GM18507 (cell line): ENCODE measurements around the gene ERCC1.

Experiments
- DNase-seq: peaks from one replicate; pipeline ENCODE4 v3.0.0; 2011; ENCODE audit warnings: low read depth; ENCODE audit not compliant: insufficient read length; ENCODE audit errors: extremely low spot score
- FAIRE-seq: peaks from 2 replicates; lab custom pipeline; 2011; peaks lifted over from hg19 to GRCh38; lab: Jason Lieb, UNC

ERCC1 gene

DNA sequence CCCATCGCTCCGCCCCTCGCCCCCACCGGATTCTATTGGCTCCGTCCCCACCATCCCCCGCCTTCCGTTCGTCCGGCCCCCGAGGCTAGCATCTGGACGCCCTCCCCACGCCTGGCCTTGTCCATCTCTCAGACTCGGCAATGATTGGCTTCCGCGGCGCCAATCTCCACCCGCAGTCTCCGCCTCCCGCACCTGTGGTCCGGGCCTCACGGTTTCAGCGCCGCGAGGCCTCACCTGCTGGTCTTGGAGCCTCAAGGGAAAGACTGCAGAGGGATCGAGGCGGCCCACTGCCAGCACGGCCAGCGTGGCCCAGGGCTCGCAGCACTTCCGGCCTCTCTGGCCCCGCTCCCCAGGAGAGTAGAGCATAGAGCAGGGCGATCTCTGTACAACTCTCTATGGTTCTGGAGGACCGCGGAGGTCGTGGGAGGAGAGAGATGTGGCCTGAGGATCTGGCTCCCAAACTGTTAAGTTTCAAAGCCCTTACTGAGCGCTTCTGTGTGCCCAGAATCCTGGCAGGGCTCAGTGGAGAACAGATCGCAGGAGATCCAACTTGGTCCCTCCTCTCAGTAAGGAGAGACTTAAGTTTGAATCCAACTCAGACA is at the start of gene ERCC1:
TSS of gene ERCC1 (minus strand) at position 329 of the 602 bp plus-strand sequence. CDS start 543 bp downstream, outside the sequence.
- FAIRE-seq, result peak; percentile 95
- peak; percentile 94 for DNase-seq

- DNase-seq, result no peak
These were observed 49.6 kb upstream of the ERCC1 start for GRCh38 chr19:45473367-45473681.

DNA sequence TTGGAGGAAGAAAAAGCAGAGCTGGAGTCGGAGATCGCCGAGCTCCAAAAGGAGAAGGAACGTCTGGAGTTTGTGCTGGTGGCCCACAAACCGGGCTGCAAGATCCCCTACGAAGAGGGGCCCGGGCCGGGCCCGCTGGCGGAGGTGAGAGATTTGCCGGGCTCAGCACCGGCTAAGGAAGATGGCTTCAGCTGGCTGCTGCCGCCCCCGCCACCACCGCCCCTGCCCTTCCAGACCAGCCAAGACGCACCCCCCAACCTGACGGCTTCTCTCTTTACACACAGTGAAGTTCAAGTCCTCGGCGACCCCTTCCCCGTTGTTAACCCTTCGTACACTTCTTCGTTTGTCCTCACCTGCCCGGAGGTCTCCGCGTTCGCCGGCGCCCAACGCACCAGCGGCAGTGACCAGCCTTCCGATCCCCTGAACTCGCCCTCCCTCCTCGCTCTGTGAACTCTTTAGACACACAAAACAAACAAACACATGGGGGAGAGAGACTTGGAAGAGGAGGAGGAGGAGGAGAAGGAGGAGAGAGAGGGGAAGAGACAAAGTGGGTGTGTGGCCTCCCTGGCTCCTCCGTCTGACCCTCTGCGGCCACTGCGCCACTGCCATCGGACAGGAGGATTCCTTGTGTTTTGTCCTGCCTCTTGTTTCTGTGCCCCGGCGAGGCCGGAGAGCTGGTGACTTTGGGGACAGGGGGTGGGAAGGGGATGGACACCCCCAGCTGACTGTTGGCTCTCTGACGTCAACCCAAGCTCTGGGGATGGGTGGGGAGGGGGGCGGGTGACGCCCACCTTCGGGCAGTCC is 49.0 kb upstream of the ERCC1 start:
- FAIRE-seq (no peak), DNase-seq (no peak)

More at GRCh38 chr19:45473367-45473681, 49.6 kb upstream of the ERCC1 start:
- FAIRE-seq, result no peak

DNA sequence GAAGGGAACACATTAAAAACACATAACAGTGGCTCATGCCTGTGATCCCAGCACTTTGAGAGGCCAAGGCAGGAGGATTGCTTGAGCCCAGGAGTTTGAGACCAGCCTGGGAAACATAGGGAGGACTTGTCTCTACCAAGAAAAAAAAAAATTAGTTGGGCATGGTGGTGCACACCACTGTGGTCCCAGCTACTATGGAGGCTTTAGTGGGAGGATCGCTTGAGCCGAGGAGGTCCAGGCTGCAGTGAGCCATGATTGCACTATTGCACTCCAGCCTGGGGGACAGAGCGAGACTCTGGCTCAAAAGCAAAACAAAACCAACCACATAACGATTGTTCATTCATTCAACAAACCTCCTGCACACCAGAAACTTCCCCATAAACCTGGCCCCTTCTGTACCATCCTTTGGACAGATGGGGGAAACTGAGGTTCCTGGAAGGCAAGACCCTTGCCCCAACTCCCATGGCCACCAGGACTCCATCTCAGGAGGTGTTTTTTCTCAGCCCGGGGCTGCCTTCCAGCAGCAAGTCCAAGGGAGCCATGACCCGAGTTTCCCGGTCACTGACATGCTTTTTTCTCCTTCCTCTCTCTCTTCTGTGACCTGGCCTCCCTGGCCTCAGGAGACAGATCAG is 48.3 kb upstream of the ERCC1 start:
- DNase-seq (no peak), FAIRE-seq (no peak)

DNA sequence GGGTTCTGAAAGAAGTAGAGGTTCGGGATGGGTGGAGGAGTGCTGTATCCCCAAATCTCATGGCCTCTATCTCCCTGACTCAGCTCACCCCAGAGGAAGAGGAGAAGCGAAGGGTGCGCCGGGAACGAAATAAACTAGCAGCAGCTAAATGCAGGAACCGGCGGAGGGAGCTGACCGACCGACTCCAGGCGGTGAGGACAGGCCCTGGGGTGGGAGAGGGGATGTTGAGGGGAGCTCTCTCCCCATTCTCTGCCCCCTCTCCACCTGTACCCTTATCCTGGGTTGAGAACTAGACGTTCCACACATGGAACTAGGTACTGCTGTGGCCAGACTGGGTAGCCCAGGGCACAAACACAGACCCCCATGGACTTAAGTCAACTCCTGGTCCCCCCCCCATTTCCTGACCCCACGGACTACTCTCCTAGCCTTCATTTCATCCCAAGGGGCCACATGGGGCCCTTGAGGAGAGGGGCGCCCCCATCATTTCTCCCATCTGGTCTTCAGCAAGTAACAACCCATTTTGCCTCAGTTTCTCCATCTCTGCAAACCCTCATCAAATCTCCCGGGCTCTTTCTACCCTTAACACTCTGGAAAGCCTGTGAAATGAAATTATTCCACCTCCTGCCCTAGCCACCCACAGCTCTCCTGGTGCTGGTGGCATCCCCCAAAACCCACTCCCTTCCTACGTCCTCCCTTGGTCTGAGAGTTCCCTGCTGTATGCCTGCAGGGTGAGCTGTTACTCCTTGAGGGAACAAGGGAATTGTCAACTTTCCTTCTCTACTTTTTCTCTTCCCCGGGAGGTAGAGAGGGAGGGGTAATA is 47.6 kb upstream of the ERCC1 start:
- DNase-seq (no peak), FAIRE-seq (no peak)

DNA sequence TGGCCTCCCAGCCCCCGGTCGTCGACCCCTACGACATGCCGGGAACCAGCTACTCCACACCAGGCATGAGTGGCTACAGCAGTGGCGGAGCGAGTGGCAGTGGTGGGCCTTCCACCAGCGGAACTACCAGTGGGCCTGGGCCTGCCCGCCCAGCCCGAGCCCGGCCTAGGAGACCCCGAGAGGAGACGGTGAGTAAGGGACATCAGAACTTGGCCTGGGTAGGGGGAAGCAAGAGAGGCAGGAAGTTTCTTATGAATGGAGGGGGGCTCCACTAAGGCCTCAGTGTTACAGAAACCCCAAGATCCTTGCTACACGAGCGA is 47.0 kb upstream of the ERCC1 start:
- FAIRE-seq (no peak), DNase-seq (no peak)

DNA sequence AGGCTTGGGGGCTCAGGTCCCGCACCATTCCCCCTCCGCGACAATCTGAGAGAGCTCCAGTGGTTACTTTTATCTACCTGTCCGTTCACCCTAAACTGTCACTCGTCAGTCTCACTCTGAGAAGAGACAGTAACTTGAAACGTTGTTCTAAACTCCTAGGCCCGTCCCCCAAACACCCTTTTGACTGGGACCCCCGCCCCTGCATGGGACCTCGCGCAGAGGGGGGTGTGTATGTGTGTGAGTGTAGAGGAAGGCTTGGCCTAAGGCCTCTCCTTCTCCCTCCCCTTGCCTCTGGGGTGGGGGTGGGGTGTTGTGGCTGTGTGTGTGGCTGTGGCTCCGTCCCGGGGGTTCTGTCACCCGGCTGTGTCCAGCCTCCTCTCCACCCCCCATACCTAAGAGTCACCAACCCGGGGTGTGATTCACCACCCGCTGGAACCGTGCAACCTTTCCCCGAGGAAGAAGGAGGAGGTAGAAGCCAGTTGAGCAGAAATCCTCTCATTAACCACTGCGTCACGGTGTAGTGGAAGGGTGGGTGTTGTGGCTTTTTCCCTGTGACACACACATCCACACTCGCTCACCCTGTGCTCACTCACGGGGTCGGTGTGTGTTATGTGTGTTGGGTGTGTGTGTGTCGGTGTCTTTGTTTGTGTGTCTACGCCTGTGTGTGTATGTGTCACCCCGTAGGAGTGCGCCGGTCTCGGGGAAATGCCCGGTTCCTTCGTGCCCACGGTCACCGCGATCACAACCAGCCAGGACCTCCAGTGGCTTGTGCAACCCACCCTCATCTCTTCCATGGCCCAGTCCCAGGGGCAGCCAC is 46.4 kb upstream of the ERCC1 start:
- peak; percentile 71 for FAIRE-seq
- no peak for DNase-seq

GRCh38 chr19:45469132-45469944 is 45.6 kb upstream of the ERCC1 start:
- DNase-seq (peak; percentile 92), FAIRE-seq (peak; percentile 99)

DNA sequence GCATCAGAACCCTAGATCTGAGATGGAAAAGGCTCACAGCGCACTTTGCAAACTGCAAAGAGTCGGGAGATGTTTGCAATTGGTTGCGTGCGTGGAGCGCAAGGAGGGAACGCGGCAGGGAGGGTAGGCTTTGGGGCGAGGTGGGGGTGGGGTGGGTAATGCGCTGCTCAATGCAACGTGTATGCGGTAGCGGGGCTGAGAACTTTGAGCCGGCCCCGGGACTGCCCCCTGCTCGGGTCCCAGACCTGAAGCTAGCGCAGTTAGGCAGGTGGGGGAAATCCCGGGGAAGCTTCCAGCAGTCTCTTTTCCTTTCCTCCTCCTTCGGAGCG is 45.0 kb upstream of the ERCC1 start:
- no peak for DNase-seq
- no peak for FAIRE-seq

- FAIRE-seq, result no peak
- DNase-seq, result no peak
These were observed 44.5 kb upstream of the ERCC1 start for GRCh38 chr19:45468159-45468651.

DNA sequence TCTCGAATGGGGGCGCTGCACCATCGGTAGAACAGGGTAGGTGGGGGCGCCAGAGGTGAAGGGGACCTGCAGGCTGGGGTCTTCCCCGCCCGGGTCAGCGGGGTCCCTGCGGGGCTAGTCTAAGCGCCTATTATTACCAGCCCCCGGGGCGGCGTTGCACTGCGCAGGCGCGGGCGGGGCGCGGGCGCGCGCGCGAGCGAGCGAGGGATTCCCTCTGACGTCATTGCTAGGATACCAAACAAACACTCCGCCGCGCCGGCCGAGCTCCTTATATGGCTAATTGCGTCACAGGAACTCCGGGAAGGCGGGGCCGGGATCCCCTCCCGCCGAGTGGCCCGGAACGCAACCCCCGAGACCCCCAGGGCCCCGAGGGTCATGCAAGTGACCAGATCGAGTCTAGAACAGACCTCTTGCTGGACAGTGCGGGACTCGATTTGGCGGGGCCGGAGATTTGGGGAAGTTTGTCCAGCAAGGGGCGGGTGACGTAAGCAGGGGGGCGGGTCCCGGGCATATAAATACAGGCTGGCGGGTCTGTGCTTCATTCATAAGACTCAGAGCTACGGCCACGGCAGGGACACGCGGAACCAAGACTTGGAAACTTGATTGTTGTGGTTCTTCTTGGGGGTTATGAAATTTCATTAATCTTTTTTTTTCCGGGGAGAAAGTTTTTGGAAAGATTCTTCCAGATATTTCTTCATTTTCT is 43.9 kb upstream of the ERCC1 start, which contains the start of gene FOSB:
TSS of gene FOSB (plus strand) at position 541 of the 703 bp plus-strand sequence. CDS start 591 bp downstream, outside the sequence.
- DNase-seq, result peak; percentile 82
- FAIRE-seq, result peak; percentile 92

DNA sequence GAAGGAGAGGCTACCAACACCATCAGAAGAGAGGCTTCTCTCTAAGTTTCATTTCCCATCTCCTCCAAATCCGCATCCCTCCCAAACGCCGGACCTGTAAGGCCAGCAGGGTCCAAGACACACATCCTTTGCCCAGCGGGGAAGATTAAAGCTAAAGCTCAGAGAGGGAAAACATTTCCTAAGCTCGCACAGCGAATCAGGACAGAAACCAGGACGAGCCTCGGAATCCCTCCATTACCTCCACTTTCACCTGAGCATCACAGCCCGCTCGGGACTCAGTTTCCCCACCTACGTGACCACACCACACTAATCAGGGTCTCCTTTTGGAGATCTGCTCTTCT is 43.4 kb upstream of the ERCC1 start:
- DNase-seq, result no peak
- FAIRE-seq, result no peak

- DNase-seq (no peak), FAIRE-seq (no peak)
These were observed 41.2 kb upstream of the ERCC1 start for GRCh38 chr19:45464852-45465441.

- no peak for DNase-seq
- FAIRE-seq, result no peak
These were observed 40.6 kb upstream of the ERCC1 start for GRCh38 chr19:45464274-45464673.

DNA sequence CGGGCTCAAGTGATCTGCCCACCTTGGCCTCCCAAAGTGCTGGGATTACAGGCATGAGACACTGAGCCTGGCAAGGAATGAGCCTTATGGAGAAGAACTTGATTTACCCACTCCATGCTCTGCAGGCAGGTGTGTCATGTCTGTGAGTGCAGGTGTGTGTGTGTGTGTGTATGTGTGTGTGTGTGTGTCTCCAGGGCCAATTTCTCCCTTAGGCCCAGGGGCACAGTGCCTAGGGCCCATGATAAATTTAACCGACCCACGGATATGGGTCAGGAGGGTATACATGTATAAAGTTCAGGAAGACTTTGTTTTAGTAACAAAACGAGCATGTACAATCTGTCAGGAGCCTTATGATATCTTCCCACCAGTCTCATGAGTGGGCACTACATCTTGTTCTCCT is 39.5 kb upstream of the ERCC1 start:
- no peak for FAIRE-seq
- no peak for DNase-seq

GRCh38 chr19:45462174-45462573 is 38.5 kb upstream of the ERCC1 start:
- DNase-seq (no peak), FAIRE-seq (no peak)

DNA sequence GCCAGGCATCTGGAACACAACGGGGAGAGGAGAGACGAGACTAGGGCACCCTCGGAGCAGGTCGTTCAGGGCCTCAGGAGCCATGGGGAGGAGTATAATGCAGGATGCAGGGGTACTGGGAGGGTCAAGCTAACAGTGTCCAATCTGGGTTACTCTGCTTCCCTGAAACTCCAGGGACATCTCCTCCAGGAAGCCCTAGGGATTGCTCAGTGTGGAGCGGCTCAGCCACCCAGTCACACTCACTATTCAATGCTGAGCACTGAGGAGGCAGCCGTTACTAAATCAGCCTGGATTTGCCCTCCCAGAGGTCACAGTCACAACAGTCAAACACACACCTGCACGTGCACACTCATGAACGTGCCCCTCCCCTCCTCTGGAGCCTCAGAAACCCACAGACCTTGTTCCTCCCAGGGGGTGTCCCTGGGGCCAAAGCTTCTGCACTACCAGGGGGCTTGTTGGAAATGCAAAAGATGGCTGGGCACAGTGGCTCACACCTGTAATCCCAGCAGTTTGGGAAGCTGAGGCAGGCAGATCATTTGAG is 37.2 kb upstream of the ERCC1 start:
- FAIRE-seq (no peak), DNase-seq (no peak)
